SU-DHL-6 (cell line): ENCODE measurements around the gene MED1.

Experiments
- CTCF ChIP-seq: fragments of 200-600 bp; sonication (generic); IDR thresholded peaks from one replicate; pipeline ENCODE4 v1.5.1; 2017; ENCODE audit warnings: antibody characterized with exemption, mild to moderate bottlenecking, low read length, moderate library complexity; ENCODE audit not compliant: insufficient read depth, poor library complexity, severe bottlenecking
- EZH2phosphoT487 ChIP-seq: fragments of 200-600 bp; sonication (generic), shearing (Covaris generic); conservative IDR thresholded peaks from 2 replicates; pipeline ENCODE4 v1.6.1; 2018; ENCODE audit warnings: mild to moderate bottlenecking, antibody characterized with exemption, low read length, moderate library complexity, mixed read lengths

DNA sequence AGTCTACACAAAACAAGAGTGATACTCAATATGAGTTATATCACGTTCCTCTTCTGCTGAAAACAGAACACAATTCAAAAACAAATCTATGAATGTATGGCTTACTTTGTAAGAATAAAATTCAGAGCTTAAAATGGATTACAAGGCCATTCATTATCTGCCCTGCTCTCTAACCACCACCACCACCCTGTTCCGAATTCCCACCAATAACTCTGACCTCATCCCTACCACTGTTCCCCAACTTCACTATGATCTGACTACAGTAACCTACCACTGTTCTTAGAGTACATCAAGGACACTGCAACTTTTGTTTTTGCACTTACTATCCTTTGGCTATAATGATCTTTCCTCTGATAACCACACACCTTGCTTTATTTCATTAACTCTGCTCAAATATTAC, 70.9 kb downstream of the MED1 start:
- TF ChIP-seq CTCF = no peak
- TF ChIP-seq EZH2phosphoT487 = no peak
